Prostate gland (tissue), 2 donors: ENCODE data around the gene RCAN2. TPM values are rescaled to one million over a fixed set of nuclear protein-coding genes. Genes with fewer than 3 reads are reported as not detected.

Experiments used
- DNase-seq: peaks from one replicate; pipeline ENCODE4 v3.0.0-alpha.2; 2019; ENCODE audit warnings: low spot score
- H3K27ac ChIP-seq, 2 donors: fragments of 200-600 bp; sonication (generic); 2 replicates each; pipeline ENCODE4 v1.5.1; 2017 to 2019
- H3K27me3 ChIP-seq: fragments of 200-600 bp; sonication (generic); replicated peaks from 2 replicates; pipeline ENCODE4 v1.5.1; 2019; ENCODE audit not compliant: insufficient read depth
- H3K36me3 ChIP-seq, 2 donors: fragments of 200-600 bp; sonication (generic); 1 replicate in 1 of 2; 2 replicates in 1 of 2; pipeline versions ENCODE4 v1.5.1 to v1.8.1; 2017 to 2019
- H3K4me1 ChIP-seq: fragments of 200-600 bp; sonication (generic); replicated peaks from 2 replicates; pipeline ENCODE4 v1.5.1; 2019
- H3K4me3 ChIP-seq, 2 donors: fragments of 200-600 bp; sonication (generic); 2 replicates each; pipeline ENCODE4 v1.5.1; 2017 to 2019
- H3K9me3 ChIP-seq: fragments of 200-600 bp; sonication (generic); 2 replicates; pipeline ENCODE4 v1.5.1; 2017
- CTCF ChIP-seq, 4 experiments: fragments of 200-600 bp in 2 of 4; fragments of 450-650 bp in 2 of 4; sonication (generic) in 2 of 4; IDR thresholded peaks; 1 replicate in 3 of 4; 2 replicates in 1 of 4; pipeline ENCODE4 v1.5.1; 2016 to 2019; ENCODE audit warnings: antibody characterized with exemption in 4 of 4, mild to moderate bottlenecking in 2 of 4, moderate library complexity in 2 of 4
- POLR2A ChIP-seq: fragments of 450-650 bp; IDR thresholded peaks from one replicate; pipeline ENCODE4 v1.6.1; 2016; ENCODE audit warnings: antibody characterized with exemption, mild to moderate bottlenecking
- POLR2AphosphoS5 ChIP-seq: sonication (generic); formaldehyde crosslinking; IDR thresholded peaks from one replicate; pipeline ENCODE4 v1.6.1; 2017; ENCODE audit warnings: antibody characterized with exemption
- WGBS: methylation state at CpG from one replicate; pipeline ENCODE4 v1.1.5; 2018; 5-methylcytosine and 5-hydroxymethylcytosine counted together
- intact Hi-C: fragments of 100-400 bp; cut with DNase I; formaldehyde crosslinking; loops from one replicate; pipeline ENCODE4 v1.14.2; 2022
- total RNA-seq, 2 donors: library from RNA; depleted of rRNA; stranded (reverse); fragments of >200 nt; gene quantifications; one replicate each; pipeline ENCODE4 v1.1.0, GENCODE V29; 2016

The RCAN2 gene
- total RNA-seq, 2 donors from 2014 or later: 12.3 to 14.2 TPM

- H3K9me3 ChIP-seq: no peaks in the 10 kb centered on the region
- no peaks in the 10 kb centered on the region for H3K4me1 ChIP-seq
- DNase-seq: no peak
- no peaks in the 10 kb centered on the region for H3K27me3 ChIP-seq
- H3K4me3 ChIP-seq: no peak overlapping the region
- no peak overlapping the region for H3K27ac ChIP-seq
- TF ChIP-seq CTCF (IDR thresholded peaks at IDR 0.05): no peak
- no peaks in the 10 kb centered on the region for H3K36me3 ChIP-seq
- WGBS: 67% methylated on average over 2 of the region's 2 CpGs
- intact Hi-C loops: no loop called here
Observed at GRCh38 chr6:46305236-46305635, 186.0 kb downstream of the RCAN2 start.

DNA sequence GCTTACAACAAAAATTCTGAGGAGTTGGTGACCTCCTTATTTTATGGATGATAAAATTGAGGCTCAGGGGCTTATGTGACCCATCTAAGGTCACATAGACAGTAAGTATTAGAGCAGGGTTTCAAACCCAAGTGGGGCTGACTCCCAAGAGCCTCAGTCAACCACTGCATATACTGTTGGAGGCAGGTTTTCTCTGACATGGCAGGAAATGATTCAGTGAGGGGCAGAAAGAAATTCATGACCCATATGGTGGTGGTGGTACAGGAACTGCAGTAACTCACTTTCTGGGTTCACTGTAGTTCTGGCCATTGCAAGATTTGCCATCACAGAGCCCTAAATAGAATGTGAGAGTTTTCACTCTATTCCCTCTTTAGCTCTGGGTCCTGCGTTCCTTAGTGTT lies 188.4 kb downstream of the RCAN2 start:
- Histone ChIP-seq H3K36me3 (no peaks in the 10 kb centered on the region), H3K4me3 (no peak overlapping the region), H3K9me3 (no peaks in the 10 kb centered on the region), H3K27ac (no peak overlapping the region), H3K4me1 (no peaks in the 10 kb centered on the region), H3K27me3 (no peaks in the 10 kb centered on the region)
- intact Hi-C loops: no loop called here
- 100% methylated on average over 1 of the region's 1 CpG for WGBS
- DNase-seq: no peak
- no peak for TF ChIP-seq POLR2AphosphoS5
- no peak for TF ChIP-seq POLR2A
- TF ChIP-seq CTCF (IDR thresholded peaks at IDR 0.05): no peak

DNA sequence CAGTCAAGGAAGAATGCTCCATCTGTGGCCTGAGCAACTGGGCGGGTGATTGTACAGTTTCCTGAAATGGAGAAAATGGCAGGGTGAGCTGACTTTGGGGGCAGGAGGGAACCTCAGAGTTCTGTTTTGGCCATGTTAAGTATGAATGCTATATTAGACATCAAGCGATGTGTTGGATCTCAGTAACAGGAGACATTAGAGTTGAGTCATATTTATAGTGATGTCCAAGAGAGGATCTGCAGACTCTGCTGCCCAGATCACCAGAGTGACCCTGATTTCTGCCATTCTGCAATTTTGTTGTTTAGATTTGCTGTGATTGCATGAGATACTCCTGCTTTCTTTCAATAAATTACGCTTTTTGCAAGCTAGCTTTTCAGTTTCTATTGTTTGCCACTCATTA lies 189.1 kb downstream of the RCAN2 start:
- DNase-seq: no peak
- no peaks in the 10 kb centered on the region for H3K4me1 ChIP-seq
- no peaks in the 10 kb centered on the region for H3K27me3 ChIP-seq
- no peak for TF ChIP-seq POLR2A
- TF ChIP-seq CTCF (IDR thresholded peaks at IDR 0.05): no peak
- no peak for TF ChIP-seq POLR2AphosphoS5
- intact Hi-C loops: no loop called here
- WGBS: 95% methylated on average over 3 of the region's 3 CpGs
- H3K27ac ChIP-seq: no peak overlapping the region
- H3K4me3 ChIP-seq: no peak overlapping the region
- no peaks in the 10 kb centered on the region for H3K36me3 ChIP-seq
- no peaks in the 10 kb centered on the region for H3K9me3 ChIP-seq

GRCh38 chr6:46299253-46299652 lies 192.0 kb downstream of the RCAN2 start:
- Histone ChIP-seq H3K27ac (no peak overlapping the region), H3K27me3 (no peaks in the 10 kb centered on the region)

More at GRCh38 chr6:46299253-46299652, 192.0 kb downstream of the RCAN2 start:
- H3K4me3 ChIP-seq: no peak overlapping the region
- no peaks in the 10 kb centered on the region for H3K36me3 ChIP-seq
- intact Hi-C loops: no loop called here
- no peak for DNase-seq
- no peak for TF ChIP-seq POLR2AphosphoS5
- no peak for TF ChIP-seq CTCF (IDR thresholded peaks at IDR 0.05)
- TF ChIP-seq POLR2A: no peak
- no peaks in the 10 kb centered on the region for H3K9me3 ChIP-seq
- no peaks in the 10 kb centered on the region for H3K4me1 ChIP-seq
